Glomerular endothelial cell (primary cell): ENCODE measurements around the gene RDH11. TPM values are rescaled to one million over a fixed set of nuclear protein-coding genes. Genes with fewer than 3 reads are reported as not detected.

Experiments
- DNase-seq: peaks from one replicate; pipeline ENCODE4 v3.0.0-alpha.2; 2011; ENCODE audit warnings: low read depth, low spot score; ENCODE audit errors: extremely low read depth
- total RNA-seq: library from RNA; depleted of rRNA; stranded (reverse); fragments of >200 nt; gene quantifications from 2 replicates; pipeline ENCODE4 v1.2.3, GENCODE V29; 2015

Gene RDH11
- total RNA-seq, 1 donor from 2014 or later, result 65.3 TPM

DNA sequence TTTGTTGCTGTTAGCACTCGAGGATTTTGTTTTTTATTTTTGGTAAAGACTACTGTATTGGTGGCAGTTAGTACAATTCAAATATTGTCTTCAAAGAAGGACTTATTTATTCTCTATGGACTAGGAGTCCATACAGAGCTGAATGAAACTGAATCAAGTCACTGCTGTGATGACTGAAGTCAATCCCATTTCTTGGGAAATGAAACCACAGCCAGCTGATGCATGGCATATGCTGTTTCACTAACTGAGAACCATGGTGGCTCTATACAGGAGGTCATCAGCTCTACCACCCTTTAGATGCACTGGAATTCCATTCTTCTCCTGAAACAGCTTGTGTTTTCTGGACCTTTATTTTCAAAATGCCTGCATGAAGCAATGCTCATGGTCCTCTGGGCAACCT lies 43.4 kb downstream of the RDH11 start:
- no peak for DNase-seq

- DNase-seq, result no peak
Measured at GRCh38 chr14:67650694-67651093, 44.9 kb downstream of the RDH11 start.

- DNase-seq, result no peak
Measured at GRCh38 chr14:67650151-67650550, 45.4 kb downstream of the RDH11 start.

DNA sequence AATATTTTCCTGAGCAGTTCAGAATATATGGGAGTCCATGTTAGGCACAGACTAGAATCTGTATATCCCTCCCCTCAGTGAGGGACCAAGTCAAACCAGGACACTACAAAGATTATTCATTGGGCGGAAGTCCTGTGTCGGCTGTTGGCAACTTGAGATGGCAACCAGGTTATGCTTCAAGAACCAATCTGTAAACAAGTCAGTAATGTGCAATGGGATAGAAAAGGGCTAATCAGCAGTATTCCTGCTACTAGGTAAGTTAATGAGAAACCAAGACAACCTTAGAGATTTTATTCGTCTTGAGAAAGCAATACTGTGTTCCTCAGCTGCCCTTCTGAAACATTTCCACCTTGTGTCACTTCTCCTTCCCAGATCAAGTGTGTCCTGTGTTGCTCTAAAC lies 49.4 kb downstream of the RDH11 start:
- DNase-seq, result no peak

DNA sequence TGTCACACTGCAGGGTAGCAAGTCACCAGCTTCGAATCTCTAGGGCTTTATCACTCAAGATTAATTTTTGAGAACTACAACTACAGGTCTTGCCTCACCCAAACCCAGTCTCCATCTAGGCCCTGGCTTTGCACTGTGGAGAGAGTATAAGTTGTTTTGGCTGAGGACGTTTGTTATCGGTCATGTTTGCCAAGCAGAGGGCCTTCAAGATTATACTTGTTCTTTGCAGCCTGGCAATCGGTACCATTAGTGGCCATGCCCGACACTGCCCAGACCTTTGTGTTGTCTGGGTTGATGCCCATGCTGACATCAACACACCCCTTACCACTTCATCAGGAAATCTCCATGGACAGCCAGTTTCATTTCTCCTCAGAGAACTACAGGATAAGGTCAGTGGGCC lies 50.1 kb downstream of the RDH11 start:
- DNase-seq, result no peak

DNA sequence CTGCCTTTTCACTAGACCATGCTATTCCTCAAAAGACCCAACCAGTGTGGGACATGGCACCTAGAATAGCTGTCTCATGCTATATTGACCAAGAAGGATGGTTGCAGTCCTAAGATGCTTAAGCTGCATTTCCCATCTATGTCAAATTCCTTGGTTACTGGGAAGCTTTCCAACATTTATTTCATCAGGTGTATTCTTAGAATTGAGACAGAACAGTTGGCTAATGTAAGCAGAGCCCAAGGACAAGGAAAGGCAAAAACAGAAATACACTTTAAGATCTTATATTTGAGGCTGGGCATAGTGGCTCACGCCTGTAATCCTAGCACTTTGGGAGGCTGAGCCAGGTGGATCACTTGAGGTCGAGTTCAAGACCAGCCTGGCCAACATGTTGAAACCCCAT lies 51.1 kb downstream of the RDH11 start:
- no peak for DNase-seq

DNA sequence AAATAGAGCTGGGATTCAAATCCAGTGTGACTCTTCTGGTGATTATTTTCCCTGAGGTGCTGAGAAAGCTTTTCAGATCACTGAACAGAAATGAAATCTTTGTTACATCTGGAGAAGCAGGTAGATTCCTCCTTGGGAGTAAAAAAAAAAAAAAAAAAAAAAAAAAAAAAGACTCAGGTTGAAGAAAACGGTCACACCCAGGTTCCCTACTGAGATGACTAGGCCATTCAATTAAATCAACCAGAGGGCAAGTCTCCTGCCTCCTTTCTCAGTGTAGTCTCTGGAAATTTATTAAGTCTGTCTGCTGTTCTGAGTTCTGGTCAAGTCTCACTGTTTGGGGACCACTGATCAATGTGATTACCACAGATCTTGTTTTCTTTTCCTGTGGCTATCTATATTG lies 51.9 kb downstream of the RDH11 start:
- no peak for DNase-seq

DNA sequence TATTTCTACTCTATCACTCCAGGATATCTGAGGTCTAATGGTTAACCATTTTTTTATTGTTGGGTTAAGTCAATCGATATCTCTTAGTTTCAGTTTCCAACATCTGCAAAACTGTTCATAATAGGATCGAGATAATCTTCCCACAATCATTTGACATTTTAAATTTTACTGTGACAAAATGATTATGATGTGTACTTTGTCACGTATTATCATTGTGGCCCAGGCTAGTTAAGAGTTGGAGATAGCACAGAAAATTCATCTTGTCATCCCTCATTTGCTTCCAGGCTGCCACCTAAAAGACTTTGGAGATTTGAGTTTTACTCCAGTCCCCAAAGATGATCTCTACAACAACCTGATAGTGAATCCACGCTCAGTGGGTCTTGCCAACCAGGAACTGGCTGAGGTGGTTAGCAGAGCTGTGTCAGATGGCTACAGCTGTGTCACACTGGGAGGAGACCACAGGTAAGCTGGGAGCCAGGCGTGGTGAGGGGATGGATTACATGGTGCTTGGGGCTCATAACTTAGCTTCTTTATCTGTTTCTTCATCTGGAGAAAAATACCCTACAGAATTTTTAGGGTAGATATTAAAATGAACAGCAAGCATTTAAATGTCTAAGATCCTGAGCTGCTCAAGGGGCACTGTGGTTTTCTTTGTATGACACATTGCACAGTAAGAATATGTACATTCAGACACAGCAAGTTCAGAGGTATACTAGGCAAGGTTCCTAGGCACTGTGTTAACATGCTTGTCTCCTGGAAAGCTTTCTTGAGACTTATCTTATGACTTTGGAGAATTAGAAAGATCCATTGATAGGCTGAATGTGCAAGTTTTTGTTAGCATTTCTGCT lies 53.4 kb downstream of the RDH11 start:
- no peak for DNase-seq

- DNase-seq, result no peak
Measured at GRCh38 chr14:67641480-67641879, 54.1 kb downstream of the RDH11 start.

GRCh38 chr14:67638642-67639041 lies 56.9 kb downstream of the RDH11 start:
- no peak for DNase-seq

DNA sequence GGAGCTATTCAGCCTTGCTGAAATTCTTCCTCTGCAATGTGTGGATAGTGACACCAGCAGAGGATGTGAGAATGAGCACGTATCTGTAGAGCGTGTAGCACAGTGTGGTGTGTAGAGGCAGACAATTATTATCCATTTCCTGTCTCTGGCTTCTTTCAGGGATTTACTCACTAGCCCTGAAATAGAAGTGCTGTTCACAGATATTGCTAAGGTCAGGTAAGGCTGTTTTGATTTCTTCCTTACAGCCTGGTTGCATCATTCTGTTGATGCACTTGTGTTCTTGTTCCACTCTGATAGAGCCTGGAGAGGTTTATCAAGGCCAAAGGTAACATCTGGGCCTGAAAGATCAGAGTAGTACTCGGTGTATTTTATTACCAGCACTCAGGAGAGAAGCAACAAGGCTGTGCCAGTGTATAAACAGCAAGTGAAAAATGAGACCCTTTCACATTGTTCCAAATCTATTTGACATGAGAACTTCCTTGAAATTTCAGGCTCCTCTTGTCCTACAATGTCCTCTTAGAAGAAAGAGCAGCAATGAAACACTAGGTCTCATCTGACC lies 59.1 kb downstream of the RDH11 start:
- DNase-seq, result no peak

GRCh38 chr14:67633451-67634147 lies 62.0 kb downstream of the RDH11 start:
- DNase-seq, result no peak

GRCh38 chr14:67630938-67631337 lies 64.6 kb downstream of the RDH11 start:
- no peak for DNase-seq

DNA sequence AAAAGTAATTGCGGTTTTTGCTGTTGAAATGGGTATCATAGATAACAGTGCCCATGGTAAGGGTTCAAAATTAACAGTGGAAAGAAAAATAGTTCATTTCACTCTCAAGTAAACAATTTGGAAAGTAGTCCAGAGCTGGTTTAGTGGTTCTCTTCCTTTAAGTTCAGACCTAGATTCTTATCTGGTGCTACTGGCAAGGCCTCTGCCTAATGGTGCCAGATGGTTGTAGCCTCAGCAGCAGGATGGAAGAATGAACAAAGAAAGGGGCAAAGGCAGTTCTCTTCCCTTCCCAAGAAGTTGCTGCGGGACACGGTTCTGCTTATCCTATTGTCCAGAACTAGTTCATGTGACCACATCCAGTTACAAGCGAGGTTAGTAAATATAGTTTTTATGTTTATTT lies 65.4 kb downstream of the RDH11 start:
- no peak for DNase-seq

DNA sequence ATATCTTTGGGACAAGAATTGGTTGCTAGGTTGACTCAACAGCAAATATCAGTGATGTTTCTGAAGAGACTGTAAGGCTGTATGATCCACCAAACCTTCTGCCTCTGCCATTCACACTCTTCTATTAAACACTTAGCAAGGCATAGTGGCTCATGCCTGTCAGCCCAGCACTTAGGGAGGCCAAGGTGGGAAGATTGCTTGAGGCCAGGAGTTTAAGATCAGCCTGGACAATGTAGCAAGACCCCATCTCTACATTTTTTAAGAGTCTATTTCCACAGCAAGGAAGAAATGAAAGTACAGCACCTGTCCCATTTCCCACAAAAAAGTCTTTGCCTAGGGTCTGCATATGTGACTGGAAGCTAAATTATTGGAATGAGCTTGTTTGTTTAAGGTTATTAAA lies 68.0 kb downstream of the RDH11 start:
- no peak for DNase-seq

Other genes with a start within 250 kb of the RDH11 start
- 1.6 and 2.9 TPM in 2 replicates for gene TMEM229B, start 207.0 kb downstream of the RDH11 start, total RNA-seq
- gene PLEKHH1, start 162.5 kb downstream of the RDH11 start, total RNA-seq, result 0.93 and 1.8 TPM in 2 replicates
- 11.3 and 16.5 TPM in 2 replicates for gene PIGH, start 95.5 kb downstream of the RDH11 start, total RNA-seq
- 7.1 and 17.0 TPM in 2 replicates for gene ARG2, start 75.8 kb downstream of the RDH11 start, total RNA-seq
- gene VTI1B, start 21.1 kb downstream of the RDH11 start, total RNA-seq, result 49.4 and 50.7 TPM in 2 replicates
- not detected in 2 replicates for gene RDH12, start 6.1 kb upstream of the RDH11 start, total RNA-seq
- 18.8 and 34.1 TPM in 2 replicates for gene ZFYVE26, start 120.8 kb upstream of the RDH11 start, total RNA-seq
- 4.6 and 9.7 TPM in 2 replicates for gene RAD51B, start 124.0 kb upstream of the RDH11 start, total RNA-seq